ENCODE results near the gene PCDH9. TPM values are rescaled to one million over a fixed set of nuclear protein-coding genes. Genes with fewer than 3 reads are reported as not detected.

The PCDH9 gene
- total and polyA plus RNA-seq, 2 experiments from 2014 or later: 0.31 to 0.52 TPM

- DNase-seq (ENCODE audit: low spot score): no peak
- H3K27ac ChIP-seq (ENCODE audit: low read depth): no peak overlapping the region
Observed at GRCh38 chr13:66693656-66694055, 536.5 kb downstream of the PCDH9 start.

GRCh38 chr13:66691149-66691548 is 539.0 kb downstream of the PCDH9 start:
- no peak overlapping the region for H3K4me2 ChIP-seq
- no peak overlapping the region for H2AFZ ChIP-seq
- no peak overlapping the region for H3K27ac ChIP-seq (ENCODE audit: low read depth)
- H3K27me3 ChIP-seq (ENCODE audit: insufficient read depth): no peaks in the 10 kb centered on the region
- H3K9me2 ChIP-seq (ENCODE audit: insufficient read depth): no peaks in the 10 kb centered on the region
- ATAC-seq (no peak), DNase-seq (ENCODE audit: low spot score) (no peak)
- no peaks in the 10 kb centered on the region for H3K27me3 Mint-ChIP-seq (ENCODE audit: insufficient read depth, low read depth, poor library complexity)
- no peaks in the 10 kb centered on the region for H3K36me3 ChIP-seq (ENCODE audit: insufficient read depth)
- peaks cover 5% of the 10 kb centered on the region for H3K9me3 Mint-ChIP-seq
- H4K20me1 ChIP-seq (replicated peaks; ENCODE audit: insufficient read depth): no peaks in the 10 kb centered on the region
- peaks cover 2% of the 10 kb centered on the region; the same call in 2 of the 3 replicates for H3K36me3 Mint-ChIP-seq (ENCODE audit: low read depth)
- no peaks in the 10 kb centered on the region for H3K79me2 ChIP-seq (replicated peaks; ENCODE audit: insufficient read depth)
- no peak overlapping the region for H3K27ac Mint-ChIP-seq
- H3K4me3 Mint-ChIP-seq: no peak overlapping the region
- H3K4me3 ChIP-seq: no peak overlapping the region
- H3K4me1 ChIP-seq (ENCODE audit: insufficient read depth): no peaks in the 10 kb centered on the region
- H3F3A ChIP-seq (replicated peaks; ENCODE audit: low read depth): no peaks in the 10 kb centered on the region
- no peaks in the 10 kb centered on the region for H3K4me1 Mint-ChIP-seq
- no peak for TF ChIP-seq ZNF114 (CRISPR knock-in tag; IDR thresholded peaks at IDR 0.05)
- no peak for TF ChIP-seq POLR2AphosphoS5 (IDR thresholded peaks at IDR 0.05; ENCODE audit: low read depth)
- TF ChIP-seq EZH2 (IDR thresholded peaks at IDR 0.05; ENCODE audit: low read depth, unreplicated experiment): no peak
- TF ChIP-seq EZH2phosphoT487 (IDR thresholded peaks at IDR 0.05; ENCODE audit: unreplicated experiment): no peak
- TF ChIP-seq ZNF462 (CRISPR knock-in tag; IDR thresholded peaks at IDR 0.05): no peak
- TF ChIP-seq NANOG (IDR thresholded peaks at IDR 0.05; ENCODE audit: borderline replicate concordance): no peak
- no peak for TF ChIP-seq STAT1 (IDR thresholded peaks at IDR 0.05; ENCODE audit: unreplicated experiment)

More at GRCh38 chr13:66693656-66694055, 536.5 kb downstream of the PCDH9 start:
- ATAC-seq: no peak
- no peak overlapping the region for H2AFZ ChIP-seq
- no peaks in the 10 kb centered on the region for H3K79me2 ChIP-seq (replicated peaks; ENCODE audit: insufficient read depth)
- no peaks in the 10 kb centered on the region for H3K27me3 ChIP-seq (ENCODE audit: insufficient read depth)
- Mint-ChIP-seq H3K4me1 (no peaks in the 10 kb centered on the region), H3K4me3 (no peak overlapping the region), H3K36me3 (ENCODE audit: low read depth) (no peaks in the 10 kb centered on the region), H3K9me3 (no peaks in the 10 kb centered on the region), H3K27me3 (ENCODE audit: insufficient read depth, low read depth, poor library complexity) (no peaks in the 10 kb centered on the region), H3K27ac (no peak overlapping the region)
- H3K36me3 ChIP-seq (ENCODE audit: insufficient read depth): no peaks in the 10 kb centered on the region
- no peaks in the 10 kb centered on the region for H3K9me2 ChIP-seq (ENCODE audit: insufficient read depth)
- no peaks in the 10 kb centered on the region for H4K20me1 ChIP-seq (replicated peaks; ENCODE audit: insufficient read depth)
- H3K4me3 ChIP-seq: no peak overlapping the region
- no peak overlapping the region for H3K4me2 ChIP-seq
- H3K4me1 ChIP-seq (ENCODE audit: insufficient read depth): no peaks in the 10 kb centered on the region
- H3F3A ChIP-seq (replicated peaks; ENCODE audit: low read depth): no peaks in the 10 kb centered on the region
- TF ChIP-seq ZNF114 (CRISPR knock-in tag; IDR thresholded peaks at IDR 0.05): no peak
- TF ChIP-seq CTCF (conservative IDR thresholded peaks at IDR 0.05; ENCODE audit: low read depth in 2 of 2): no peak
- no peak for TF ChIP-seq ZNF331 (CRISPR knock-in tag; IDR thresholded peaks at IDR 0.05; ENCODE audit: low read depth)
- TF ChIP-seq ETS1 (IDR thresholded peaks at IDR 0.05): no peak

Measured in GM23338 (cell line).